Neural progenitor cell (in vitro differentiated cells): ENCODE data around the gene MTRR. TPM values are rescaled to one million over a fixed set of nuclear protein-coding genes. Genes with fewer than 3 reads are reported as not detected.

Experiments used
- DNase-seq: peaks from one replicate; pipeline ENCODE4 v3.0.0-alpha.2; 2016; ENCODE audit warnings: low spot score
- H2AFZ ChIP-seq: fragments of 200-600 bp; sonication (generic); replicated peaks from 2 replicates; pipeline ENCODE4 v1.6.1; 2016; ENCODE audit warnings: antibody characterized with exemption
- H3F3A ChIP-seq: fragments of 200-600 bp; sonication (generic); 2 replicates; pipeline ENCODE4 v1.6.1; 2016; ENCODE audit warnings: antibody characterized with exemption, low read depth
- H3K27ac ChIP-seq: fragments of 200-600 bp; sonication (generic); 2 replicates; pipeline ENCODE4 v1.5.1; 2016; ENCODE audit warnings: mild to moderate bottlenecking
- H3K27me3 ChIP-seq: fragments of 200-600 bp; sonication (generic); 2 replicates; pipeline ENCODE4 v1.6.1; 2016; ENCODE audit warnings: mild to moderate bottlenecking, moderate library complexity
- H3K36me3 ChIP-seq: fragments of 200-600 bp; sonication (generic); 2 replicates; pipeline ENCODE4 v1.5.1; 2016
- H3K4me1 ChIP-seq: fragments of 200-600 bp; sonication (generic); 2 replicates; pipeline ENCODE4 v1.6.1; 2016; ENCODE audit warnings: mixed run types
- H3K4me2 ChIP-seq: fragments of 200-600 bp; sonication (generic); 2 replicates; pipeline ENCODE4 v1.6.1; 2016
- H3K4me3 ChIP-seq: fragments of 200-600 bp; sonication (generic); 2 replicates; pipeline ENCODE4 v1.5.1; 2016
- H3K79me2 ChIP-seq: fragments of 200-600 bp; sonication (generic); 2 replicates; pipeline ENCODE4 v1.6.1; 2016; ENCODE audit warnings: low read depth
- H3K9ac ChIP-seq: fragments of 200-600 bp; sonication (generic); 2 replicates; pipeline ENCODE4 v1.6.1; 2016
- H3K9me3 ChIP-seq: fragments of 200-600 bp; sonication (generic); 2 replicates; pipeline ENCODE4 v1.5.1; 2016; ENCODE audit warnings: low read depth
- H4K20me1 ChIP-seq: fragments of 200-600 bp; sonication (generic); 2 replicates; pipeline ENCODE4 v1.6.1; 2016; ENCODE audit warnings: low read depth
- H3K27ac Mint-ChIP-seq: 3 replicates; pipeline ENCODE4 v1.8.0; 2021; ENCODE audit warnings: mixed read lengths
- H3K27me3 Mint-ChIP-seq: 2 replicates; pipeline ENCODE4 v1.8.0; 2022; ENCODE audit warnings: low read depth, mild to moderate bottlenecking, inconsistent platforms, moderate library complexity, mixed read lengths; ENCODE audit not compliant: insufficient read depth
- H3K36me3 Mint-ChIP-seq: 3 replicates; pipeline ENCODE4 v1.8.0; 2021; ENCODE audit warnings: mixed read lengths
- H3K4me1 Mint-ChIP-seq: 3 replicates; pipeline ENCODE4 v1.8.0; 2021; ENCODE audit warnings: mixed read lengths
- H3K4me3 Mint-ChIP-seq: 3 replicates; pipeline ENCODE4 v1.8.0; 2021; ENCODE audit warnings: mild to moderate bottlenecking, moderate library complexity, mixed read lengths
- H3K9me3 Mint-ChIP-seq: 3 replicates; pipeline ENCODE4 v1.8.0; 2020; ENCODE audit warnings: mixed read lengths
- CTCF ChIP-seq: fragments of 200-600 bp; sonication (generic); IDR thresholded peaks from 2 replicates; pipeline ENCODE4 v1.5.1; 2017; ENCODE audit warnings: antibody characterized with exemption, mild to moderate bottlenecking
- EZH2 ChIP-seq: fragments of 200-600 bp; sonication (generic); IDR thresholded peaks from 2 replicates; pipeline ENCODE4 v1.6.1; 2017; ENCODE audit warnings: antibody characterized with exemption, mild to moderate bottlenecking, moderate library complexity
- EZH2phosphoT487 ChIP-seq: fragments of 200-600 bp; sonication (generic); IDR thresholded peaks from 2 replicates; pipeline ENCODE4 v1.6.1; 2017; ENCODE audit warnings: antibody characterized with exemption
- total RNA-seq: library from RNA; depleted of rRNA; stranded (reverse); fragments of >200 nt; gene quantifications from 2 replicates; pipeline ENCODE4 v1.2.3, GENCODE V29; 2015; ENCODE audit warnings: low replicate concordance

The MTRR gene
- total RNA-seq, result 53.5 and 54.5 TPM in 2 replicates

DNA sequence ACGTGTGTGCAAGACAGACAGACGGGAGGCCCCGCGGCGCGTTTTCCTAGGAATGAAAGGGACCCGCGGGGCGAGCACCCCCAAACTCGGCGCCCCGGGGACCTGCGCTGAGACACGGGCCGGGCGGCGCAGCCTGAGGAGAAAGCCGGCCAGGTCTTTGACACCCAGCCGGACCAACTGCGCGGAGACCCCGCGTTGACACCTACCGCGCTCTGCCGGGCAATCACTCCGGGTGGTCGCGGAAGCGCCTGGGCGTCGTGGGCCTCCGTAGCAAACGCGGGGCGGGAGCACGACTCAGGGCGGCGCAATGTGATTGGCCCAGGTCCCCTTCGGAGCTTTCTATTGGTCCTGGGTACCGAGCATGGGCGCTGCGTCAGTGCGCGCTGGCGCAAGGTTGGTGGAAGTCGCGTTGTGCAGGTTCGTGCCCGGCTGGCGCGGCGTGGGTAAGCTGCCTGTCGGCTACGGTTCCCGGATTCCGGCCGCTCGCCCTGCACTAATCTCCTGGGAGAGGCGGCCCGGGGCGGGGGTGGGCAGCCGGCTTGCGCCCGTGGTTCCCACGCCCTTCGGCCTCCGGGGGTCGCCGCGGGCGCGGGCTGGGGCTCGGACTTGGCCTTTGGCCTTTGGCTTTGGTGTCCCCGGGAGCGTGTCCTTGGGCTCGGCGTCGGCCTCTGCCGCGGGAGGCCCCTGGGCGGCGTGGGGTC lies at the start of gene MTRR, which contains the start of gene FASTKD3:
Gene MTRR, plus strand, starts transcription at position 376 of the 701 bp plus-strand sequence. CDS start 1,647 bp downstream, outside the sequence.
Gene FASTKD3, minus strand, starts transcription at position 259 of the 701 bp plus-strand sequence. CDS start 948 bp downstream, outside the sequence.
- Mint-ChIP-seq H3K9me3 (no peaks in the 10 kb centered on the region), H3K27me3 (peaks cover 2% of the 10 kb centered on the region), H3K4me3 (peak within 1 kb of the TSS; percentile 93), H3K36me3 (peaks cover 2% of the 10 kb centered on the region), H3K4me1 (peaks cover 19% of the 10 kb centered on the region), H3K27ac (peak within 1 kb of the TSS; percentile 21)
- Histone ChIP-seq H2AFZ (peak within 1 kb of the TSS; percentile 95), H3K4me1 (peaks cover 12% of the 10 kb centered on the region), H3K4me3 (peak within 1 kb of the TSS; percentile 94), H3K9me3 (no peaks in the 10 kb centered on the region), H4K20me1 (peaks cover 25% of the 10 kb centered on the region), H3F3A (no peaks in the 10 kb centered on the region), H3K4me2 (peak within 1 kb of the TSS; percentile 95), H3K79me2 (peaks cover 71% of the 10 kb centered on the region), H3K27me3 (no peaks in the 10 kb centered on the region), H3K9ac (peak within 1 kb of the TSS; percentile 73), H3K36me3 (peaks cover 4% of the 10 kb centered on the region), H3K27ac (no peak within 1 kb of the TSS)
- DNase-seq, result peak; percentile 93
- TF ChIP-seq CTCF (no peak), EZH2 (no peak), EZH2phosphoT487 (no peak)

DNA sequence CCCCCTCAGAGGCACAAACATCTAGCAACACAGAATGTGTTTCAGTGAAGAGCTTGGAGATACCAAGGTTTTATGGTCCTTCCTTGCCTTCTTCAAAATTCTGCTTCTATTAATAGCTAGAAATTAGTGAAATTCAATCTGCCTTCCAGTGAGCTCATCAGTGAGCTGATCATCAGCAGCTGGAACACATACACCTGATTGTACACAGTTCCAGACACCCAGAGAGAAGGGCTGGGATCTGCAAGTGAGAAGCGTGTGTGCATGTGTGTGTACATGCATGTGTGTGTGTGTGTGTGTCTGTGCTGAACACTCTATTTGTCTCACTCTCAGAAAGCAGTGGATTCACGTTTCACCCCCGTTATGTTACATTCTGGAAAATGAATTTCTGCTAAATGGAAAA lies 46.5 kb upstream of the MTRR start:
- Histone ChIP-seq H3K27me3 (no peaks in the 10 kb centered on the region), H3K4me2 (no peak overlapping the region), H3K9ac (no peak overlapping the region), H3K27ac (no peak overlapping the region), H3K9me3 (no peaks in the 10 kb centered on the region), H3K79me2 (no peaks in the 10 kb centered on the region), H3K4me3 (no peak overlapping the region), H2AFZ (no peak overlapping the region), H3K36me3 (no peaks in the 10 kb centered on the region), H4K20me1 (no peaks in the 10 kb centered on the region), H3K4me1 (peaks cover 5% of the 10 kb centered on the region), H3F3A (no peaks in the 10 kb centered on the region)
- no peak overlapping the region for H3K27ac Mint-ChIP-seq
- no peaks in the 10 kb centered on the region for H3K27me3 Mint-ChIP-seq
- no peak for DNase-seq
- H3K9me3 Mint-ChIP-seq, result no peaks in the 10 kb centered on the region
- peaks cover 17% of the 10 kb centered on the region for H3K4me1 Mint-ChIP-seq
- no peaks in the 10 kb centered on the region for H3K36me3 Mint-ChIP-seq
- TF ChIP-seq EZH2 (no peak), CTCF (no peak), EZH2phosphoT487 (no peak)
- no peak overlapping the region for H3K4me3 Mint-ChIP-seq

- Histone ChIP-seq H4K20me1 (no peaks in the 10 kb centered on the region), H3K4me3 (no peak overlapping the region), H3K9ac (no peak overlapping the region), H3K27ac (no peak overlapping the region), H3K9me3 (no peaks in the 10 kb centered on the region), H3F3A (no peaks in the 10 kb centered on the region), H3K27me3 (no peaks in the 10 kb centered on the region), H3K79me2 (no peaks in the 10 kb centered on the region), H2AFZ (no peak overlapping the region), H3K4me2 (no peak overlapping the region), H3K4me1 (peaks cover 5% of the 10 kb centered on the region), H3K36me3 (no peaks in the 10 kb centered on the region)
- no peak for DNase-seq
- Mint-ChIP-seq H3K9me3 (no peaks in the 10 kb centered on the region), H3K4me3 (no peak overlapping the region), H3K36me3 (no peaks in the 10 kb centered on the region), H3K27me3 (no peaks in the 10 kb centered on the region), H3K27ac (no peak overlapping the region), H3K4me1 (peaks cover 21% of the 10 kb centered on the region)
- TF ChIP-seq EZH2 (no peak), CTCF (no peak), EZH2phosphoT487 (no peak)
These were observed 45.4 kb upstream of the MTRR start for GRCh38 chr5:7823594-7823993.
